GM19468 (cell line): Measurements from ENCODE around the gene RPL29.
"Not testable (repeated sequence)": the region's sequence is repeated elsewhere in the genome, so short reads cannot be mapped to it uniquely, and the experiment has no call there.

Experiments used
- ATAC-seq: cut with Tn5 transposase; IDR thresholded peaks from one replicate; pipeline ENCODE4 v1.9.1; 2021; ENCODE audit warnings: mild to moderate bottlenecking, moderate library complexity, moderate number of reproducible peaks; ENCODE audit not compliant: unreplicated experiment; ENCODE audit errors: extremely low read depth

The RPL29 gene

GRCh38 chr3:52007291-52007690, 11.6 kb upstream of the RPL29 start:
- ATAC-seq = no peak

GRCh38 chr3:52006820-52007133, 11.1 kb upstream of the RPL29 start:
- no peak for ATAC-seq

- ATAC-seq = no peak
Observed at GRCh38 chr3:52006017-52006819, 10.5 kb upstream of the RPL29 start.

GRCh38 chr3:52005571-52005986, 9.9 kb upstream of the RPL29 start:
- ATAC-seq = no peak

GRCh38 chr3:52004906-52005395, 9.3 kb upstream of the RPL29 start:
- no peak for ATAC-seq

- ATAC-seq = no peak
Observed at GRCh38 chr3:52004163-52004787, 8.6 kb upstream of the RPL29 start.

DNA sequence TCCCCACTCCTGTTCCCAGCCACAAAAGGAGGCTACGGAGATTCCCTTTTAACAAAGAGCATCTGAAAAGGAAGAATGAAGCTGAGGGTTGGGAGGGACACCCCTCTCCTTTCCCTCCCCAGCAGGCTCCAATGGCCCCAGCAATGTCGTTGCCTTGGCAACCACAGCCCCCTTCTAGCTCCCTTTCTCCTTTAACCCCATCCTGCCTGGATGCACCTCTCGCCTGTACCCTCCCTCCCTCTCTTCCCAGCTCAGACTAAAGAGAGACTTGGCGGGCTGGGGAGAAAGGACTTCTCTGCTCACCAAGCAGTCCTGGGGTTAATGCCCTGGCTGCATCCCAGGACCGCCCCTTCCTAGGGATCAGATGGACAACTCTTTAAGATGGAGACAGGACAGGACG, 7.1 kb upstream of the RPL29 start:
- no peak for ATAC-seq

GRCh38 chr3:52001443-52001974, 5.8 kb upstream of the RPL29 start:
- ATAC-seq = no peak

DNA sequence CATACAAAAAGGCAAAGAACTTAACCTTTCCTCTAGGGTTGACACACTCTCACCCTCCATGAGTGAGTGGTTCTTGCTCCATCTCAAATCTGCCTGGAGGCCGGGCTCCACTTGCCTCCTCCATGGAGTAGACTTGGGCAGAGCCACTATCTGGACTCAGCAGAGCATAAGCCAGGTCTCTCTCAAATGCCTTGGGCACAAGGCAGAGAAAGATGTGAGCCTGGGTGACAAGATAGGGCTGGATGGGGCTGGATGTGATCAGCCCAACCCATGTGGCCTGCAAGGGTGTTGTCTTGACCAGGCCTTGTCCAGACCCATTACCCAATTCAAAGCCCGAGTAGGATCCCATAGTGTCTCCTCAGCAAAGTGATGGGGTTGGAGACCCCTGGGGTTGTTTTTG, 4.2 kb upstream of the RPL29 start:
- ATAC-seq = no peak

DNA sequence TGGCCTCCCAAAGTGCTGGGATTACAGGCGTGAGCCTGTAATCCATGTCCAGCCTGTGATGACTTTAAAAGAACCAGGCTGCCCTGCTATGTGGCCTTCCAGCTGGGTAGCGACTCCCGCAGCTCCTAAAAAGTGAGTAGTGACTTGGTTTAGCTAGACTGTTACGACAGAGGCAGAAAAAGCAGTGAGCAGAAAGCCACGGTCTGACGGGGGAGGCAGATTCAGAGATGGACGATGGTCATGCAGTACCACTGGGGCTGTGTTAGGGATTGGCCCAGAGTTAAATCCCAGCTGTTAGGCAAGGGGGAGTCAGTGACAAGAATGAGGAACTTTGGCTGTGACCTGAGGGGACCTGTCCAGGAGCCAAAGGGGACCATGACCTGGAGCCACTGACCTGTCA, 3.1 kb upstream of the RPL29 start:
- ATAC-seq = no peak

- no peak for ATAC-seq
Observed at GRCh38 chr3:51997935-51998596, 2.4 kb upstream of the RPL29 start.

DNA sequence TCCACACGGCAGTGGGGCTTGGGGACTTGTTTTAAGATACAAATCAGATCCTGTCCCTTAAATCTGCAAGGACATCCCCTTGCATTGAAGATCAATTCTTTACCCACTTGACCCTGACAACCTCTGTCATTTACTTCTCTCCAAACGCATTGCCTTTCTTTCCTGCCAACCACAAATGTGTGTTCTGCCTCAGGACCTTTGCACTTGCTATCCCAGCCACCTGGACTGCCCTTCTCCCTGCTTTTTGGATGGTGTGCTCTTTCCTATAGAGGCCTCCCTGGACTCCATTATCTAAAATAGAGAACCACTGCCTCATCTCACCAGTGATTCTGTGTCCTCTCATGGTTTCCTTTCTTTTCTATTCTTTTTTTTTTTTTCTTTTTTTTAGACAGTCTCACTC, 1.5 kb upstream of the RPL29 start:
- no peak for ATAC-seq

- no peak for ATAC-seq
Observed at GRCh38 chr3:51994530-51994929, 1.2 kb downstream of the RPL29 start.

DNA sequence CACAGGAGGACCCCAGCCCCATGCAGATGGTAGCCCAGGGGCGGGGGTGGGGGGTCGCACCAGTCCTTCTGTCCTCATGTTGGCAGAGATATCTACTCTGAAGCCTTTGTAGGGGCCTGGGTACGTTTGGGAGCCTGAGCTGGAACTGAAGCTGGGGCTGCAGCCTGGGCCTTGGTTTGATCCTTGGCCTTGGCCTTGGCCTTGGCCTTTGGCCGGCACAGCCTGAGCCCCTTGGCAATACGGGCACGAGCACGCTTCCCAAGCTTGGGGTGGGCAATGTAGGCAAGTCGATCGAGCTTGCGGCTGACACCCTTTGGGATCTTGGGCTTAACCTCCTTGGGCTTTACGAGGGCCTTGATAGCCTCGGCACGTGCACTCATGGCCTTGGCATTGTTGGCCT, 2.0 kb downstream of the RPL29 start:
- ATAC-seq = not testable (repeated sequence)

DNA sequence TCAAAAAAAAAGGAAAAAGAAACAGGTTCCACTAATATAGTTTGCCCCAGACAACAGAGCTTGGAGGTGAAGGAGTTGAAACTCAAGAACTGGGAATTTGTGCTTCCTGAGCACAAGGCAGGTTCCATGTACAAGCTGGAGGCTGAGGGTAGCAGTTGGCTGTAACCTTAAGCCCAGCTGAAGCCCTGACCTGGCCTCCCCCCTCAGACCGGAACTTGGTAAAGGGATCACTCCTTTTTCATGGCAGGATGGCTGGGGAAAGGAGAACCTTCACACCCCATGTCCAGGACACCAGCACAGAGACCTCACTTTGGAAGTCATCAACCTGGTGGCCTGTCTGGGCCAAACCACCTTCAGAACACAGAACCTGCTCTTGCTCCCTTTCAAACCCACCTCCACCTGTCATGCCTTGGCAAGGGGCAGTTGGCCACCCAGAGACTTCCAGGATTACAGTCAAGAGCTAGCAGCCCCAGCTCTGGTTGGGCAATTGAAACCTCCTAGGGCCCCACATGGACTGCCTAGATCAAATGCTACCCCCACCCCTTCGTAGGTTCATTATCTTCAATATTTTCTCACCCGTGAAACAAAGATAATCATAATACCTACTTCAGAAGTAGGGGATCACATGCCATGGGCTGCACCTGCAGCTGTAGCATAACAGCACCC, 3.5 kb downstream of the RPL29 start:
- no peak for ATAC-seq

DNA sequence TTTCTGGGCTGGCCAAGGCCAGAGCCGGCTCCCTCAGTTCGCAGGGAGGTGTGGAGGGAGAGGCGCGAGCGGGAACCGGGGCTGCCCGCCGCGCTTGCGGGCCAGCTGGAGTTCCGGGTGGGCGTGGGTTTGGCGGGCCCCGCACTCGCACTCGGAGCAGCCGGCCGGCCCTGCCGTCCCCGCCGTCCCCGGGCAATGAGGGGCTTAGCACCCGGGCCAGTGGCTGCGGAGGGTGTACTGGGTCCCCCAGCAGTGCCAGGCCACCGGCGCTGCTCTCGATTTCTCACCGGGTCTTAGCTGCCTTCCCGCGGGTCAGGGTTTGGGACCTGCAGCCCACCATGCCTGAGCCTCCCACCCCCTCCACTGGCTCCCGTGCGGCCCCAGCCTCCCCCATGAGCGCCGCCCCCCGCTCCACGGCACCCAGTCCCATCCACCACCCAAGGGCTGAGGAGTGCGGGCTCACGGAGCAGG, 5.2 kb downstream of the RPL29 start:
- ATAC-seq = not testable (repeated sequence)

DNA sequence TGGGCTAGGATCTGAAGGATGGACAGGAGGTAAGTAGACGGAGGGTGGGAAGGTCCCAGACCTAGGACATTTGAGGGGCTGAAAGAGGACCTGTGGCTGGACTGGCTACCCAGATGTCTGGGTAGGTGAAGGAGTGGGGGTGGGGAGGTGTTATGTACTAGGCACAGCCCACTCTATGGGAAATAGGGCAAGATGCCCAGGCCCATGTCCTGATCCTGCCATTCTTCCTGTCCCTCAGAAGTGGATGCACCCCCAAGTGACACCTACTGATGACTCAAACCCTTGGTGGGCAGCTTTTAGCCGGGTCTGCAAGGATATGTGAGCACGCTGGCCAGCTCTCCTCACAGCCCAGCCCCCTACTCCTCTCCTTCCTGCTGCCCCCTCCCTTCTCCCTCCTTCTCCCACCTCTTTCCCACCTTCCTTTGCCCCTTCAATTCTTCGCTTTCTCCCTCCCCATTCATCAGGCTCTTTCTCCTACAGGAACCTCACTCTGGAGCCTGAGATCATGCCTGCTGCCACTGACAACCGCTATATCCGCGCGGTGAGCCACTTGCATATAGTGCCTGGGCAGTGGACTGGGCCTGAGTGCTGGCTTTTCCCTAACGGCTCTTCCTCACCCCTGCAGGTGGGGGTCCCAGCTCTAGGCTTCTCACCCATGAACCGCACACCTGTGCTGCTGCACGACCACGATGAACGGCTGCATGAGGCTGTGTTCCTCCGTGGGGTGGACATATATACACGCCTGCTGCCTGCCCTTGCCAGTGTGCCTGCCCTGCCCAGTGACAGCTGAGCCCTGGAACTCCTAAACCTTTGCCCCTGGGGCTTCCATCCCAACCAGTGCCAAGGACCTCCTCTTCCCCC, 7.2 kb downstream of the RPL29 start:
- ATAC-seq = no peak

GRCh38 chr3:51987568-51987967, 8.1 kb downstream of the RPL29 start:
- ATAC-seq = no peak
